GM12878 (cell line): Measurements from ENCODE around the gene GABRG1.

ENCODE experiments used
- CEBPB ChIP-seq, 2 experiments: fragments of 150-350 bp in 1 of 2; IDR thresholded peaks; 2 replicates each; pipeline ENCODE4 v1.6.1; 2012 to 2014; ENCODE audit warnings: low read depth in 2 of 2, low read length in 2 of 2, borderline replicate concordance in 1 of 2, inconsistent platforms in 1 of 2
- EP300 ChIP-seq, 2 experiments: fragments of 150-350 bp in 1 of 2; IDR thresholded peaks; 2 replicates each; pipeline ENCODE4 v1.6.1; 2011 to 2012; ENCODE audit warnings: low read depth in 2 of 2, low read length in 2 of 2, borderline replicate concordance in 1 of 2, improper control_type of control experiment in 1 of 2, inconsistent platforms in 1 of 2; ENCODE audit not compliant: control insufficient read depth in 1 of 2
- HDGF ChIP-seq: fragments of 450-650 bp; IDR thresholded peaks from 2 replicates; pipeline ENCODE4 v1.6.1; 2016; ENCODE audit warnings: antibody characterized with exemption
- KDM1A ChIP-seq: fragments of 200-600 bp; sonication (generic); IDR thresholded peaks from 2 replicates; pipeline ENCODE4 v1.6.1; 2016; ENCODE audit warnings: borderline replicate concordance
- NFIC ChIP-seq: IDR thresholded peaks from 2 replicates; pipeline ENCODE4 v1.6.1; 2012; ENCODE audit warnings: low read depth, mild to moderate bottlenecking, inconsistent platforms, low read length, moderate library complexity
- POLR2A ChIP-seq: IDR thresholded peaks from 2 replicates; pipeline ENCODE4 v1.6.1; 2011; ENCODE audit warnings: low read depth, mild to moderate bottlenecking, low read length
- RAD21 ChIP-seq: IDR thresholded peaks from 2 replicates; pipeline ENCODE4 v1.6.1; 2011; ENCODE audit warnings: mild to moderate bottlenecking, low read depth, low read length, moderate library complexity; ENCODE audit not compliant: insufficient read depth
- SIN3A ChIP-seq: IDR thresholded peaks from 2 replicates; pipeline ENCODE4 v1.6.1; 2012; ENCODE audit warnings: low read depth, low read length, improper control_type of control experiment
- SP1 ChIP-seq: IDR thresholded peaks from one replicate; pipeline ENCODE4 v1.6.1; 2011; ENCODE audit warnings: low read depth, low read length
- ZNF274 ChIP-seq: IDR thresholded peaks from one replicate; pipeline ENCODE4 v1.8.0; 2011; ENCODE audit not compliant: insufficient read length, insufficient read depth
- ZNF384 ChIP-seq: IDR thresholded peaks from 2 replicates; pipeline ENCODE4 v1.6.1; 2012; ENCODE audit warnings: low read depth, mild to moderate bottlenecking, low read length, improper control_type of control experiment, borderline replicate concordance
- TF ChIP-seq, protein P1 (sequence below): IDR thresholded peaks from 2 replicates; pipeline ENCODE4 v1.6.1; 2011; ENCODE audit warnings: borderline replicate concordance, low read depth, mild to moderate bottlenecking, moderate library complexity, low read length; ENCODE audit not compliant: insufficient read depth, poor library complexity, severe bottlenecking

DNA sequence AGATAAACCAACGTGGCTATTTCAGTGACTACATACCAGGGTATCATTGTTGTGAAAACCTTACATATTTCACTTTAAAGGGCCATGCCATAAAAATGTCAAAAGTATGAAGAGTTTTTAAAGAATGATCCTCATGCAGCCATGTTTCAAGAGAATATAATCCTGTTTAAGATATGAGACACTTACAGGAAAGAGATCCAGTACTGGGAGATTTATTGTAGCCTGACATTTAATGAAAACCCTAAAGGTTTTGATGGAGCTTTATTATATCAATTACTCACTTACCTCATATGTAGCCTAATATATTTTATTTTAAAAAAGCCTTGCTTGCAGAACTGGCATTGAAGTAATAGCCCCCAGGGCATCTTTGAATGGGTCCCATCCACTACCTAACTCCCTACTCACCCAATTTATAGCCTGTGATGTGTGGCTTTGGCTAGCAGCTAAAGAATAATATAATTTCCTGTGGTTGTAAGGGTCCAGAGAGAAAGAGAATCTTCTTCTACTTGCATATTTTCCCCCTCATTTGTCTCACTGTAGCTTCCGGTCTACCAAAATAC, 7.7 kb upstream of the GABRG1 start:
- TF ChIP-seq POLR2A, result no peak
- TF ChIP-seq NFIC, result no peak
- TF ChIP-seq EP300 (IDR thresholded peaks at IDR 0.05; ENCODE audit: borderline replicate concordance in 1 of 2, control insufficient read depth in 1 of 2, low read depth in 2 of 2, low read length in 2 of 2), result no peak
- no peak for TF ChIP-seq RAD21
- TF ChIP-seq, protein P1, sequence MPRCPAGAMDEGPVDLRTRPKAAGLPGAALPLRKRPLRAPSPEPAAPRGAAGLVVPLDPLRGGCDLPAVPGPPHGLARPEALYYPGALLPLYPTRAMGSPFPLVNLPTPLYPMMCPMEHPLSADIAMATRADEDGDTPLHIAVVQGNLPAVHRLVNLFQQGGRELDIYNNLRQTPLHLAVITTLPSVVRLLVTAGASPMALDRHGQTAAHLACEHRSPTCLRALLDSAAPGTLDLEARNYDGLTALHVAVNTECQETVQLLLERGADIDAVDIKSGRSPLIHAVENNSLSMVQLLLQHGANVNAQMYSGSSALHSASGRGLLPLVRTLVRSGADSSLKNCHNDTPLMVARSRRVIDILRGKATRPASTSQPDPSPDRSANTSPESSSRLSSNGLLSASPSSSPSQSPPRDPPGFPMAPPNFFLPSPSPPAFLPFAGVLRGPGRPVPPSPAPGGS, result no peak
- TF ChIP-seq HDGF, result no peak
- TF ChIP-seq CEBPB (IDR thresholded peaks at IDR 0.05; ENCODE audit: borderline replicate concordance in 1 of 2, low read depth in 2 of 2, low read length in 2 of 2), result no peak
- no peak for TF ChIP-seq SP1
- TF ChIP-seq SIN3A, result no peak
- no peak for TF ChIP-seq ZNF274
- no peak for TF ChIP-seq ZNF384
- TF ChIP-seq KDM1A, result no peak
